GM19467 (cell line): Measurements from ENCODE around the gene SPATA31D4.
"Not testable (repeated sequence)": the region's sequence is repeated elsewhere in the genome, so short reads cannot be mapped to it uniquely, and the experiment has no call there.

Experiments used
- ATAC-seq: cut with Tn5 transposase; IDR thresholded peaks from one replicate; pipeline ENCODE4 v1.9.1; 2021; ENCODE audit warnings: mild to moderate bottlenecking, moderate library complexity; ENCODE audit not compliant: unreplicated experiment

SPATA31D4 gene

GRCh38 chr9:81928305-81928704 lies at the start of gene SPATA31D4:
Gene SPATA31D4 (plus strand): TSS chr9:81928428. CDS start chr9:81928514, 86 bp downstream.
- not testable (repeated sequence) for ATAC-seq

GRCh38 chr9:81878530-81878929 lies 49.7 kb upstream of the SPATA31D4 start:
- no peak for ATAC-seq

- no peak for ATAC-seq
Measured at GRCh38 chr9:81879501-81879916, 48.7 kb upstream of the SPATA31D4 start.

- ATAC-seq, result no peak
Measured at GRCh38 chr9:81885602-81886001, 42.6 kb upstream of the SPATA31D4 start.

GRCh38 chr9:81886665-81887064 lies 41.6 kb upstream of the SPATA31D4 start:
- no peak for ATAC-seq

- ATAC-seq, result no peak
Measured at GRCh38 chr9:81890104-81890503, 38.1 kb upstream of the SPATA31D4 start.

- ATAC-seq, result no peak
Measured at GRCh38 chr9:81892440-81892839, 35.8 kb upstream of the SPATA31D4 start.

- no peak for ATAC-seq
Measured at GRCh38 chr9:81893929-81894328, 34.3 kb upstream of the SPATA31D4 start.

- no peak for ATAC-seq
Measured at GRCh38 chr9:81894891-81895290, 33.3 kb upstream of the SPATA31D4 start.

- no peak for ATAC-seq
Measured at GRCh38 chr9:81896070-81896469, 32.2 kb upstream of the SPATA31D4 start.

GRCh38 chr9:81898851-81899250 lies 29.4 kb upstream of the SPATA31D4 start:
- no peak for ATAC-seq

GRCh38 chr9:81902196-81902595 lies 26.0 kb upstream of the SPATA31D4 start:
- no peak for ATAC-seq

- ATAC-seq, result no peak
Measured at GRCh38 chr9:81902626-81903025, 25.6 kb upstream of the SPATA31D4 start.

- ATAC-seq, result no peak
Measured at GRCh38 chr9:81906671-81907070, 21.6 kb upstream of the SPATA31D4 start.

GRCh38 chr9:81912135-81912534 lies 16.1 kb upstream of the SPATA31D4 start:
- no peak for ATAC-seq

GRCh38 chr9:81915801-81916505 lies 12.3 kb upstream of the SPATA31D4 start:
- no peak for ATAC-seq

GRCh38 chr9:81918507-81918906 lies 9.7 kb upstream of the SPATA31D4 start:
- ATAC-seq, result not testable (repeated sequence)

GRCh38 chr9:81930147-81930546 lies 1.9 kb downstream of the SPATA31D4 start:
- not testable (repeated sequence) for ATAC-seq

GRCh38 chr9:81933547-81933946 lies 5.3 kb downstream of the SPATA31D4 start:
- not testable (repeated sequence) for ATAC-seq

GRCh38 chr9:81943393-81943792 lies 15.2 kb downstream of the SPATA31D4 start, which contains the start of gene SPATA31D3:
Gene SPATA31D3 (plus strand): TSS chr9:81943500. CDS start chr9:81943586, 86 bp downstream.
- not testable (repeated sequence) for ATAC-seq

GRCh38 chr9:81948650-81949049 lies 20.4 kb downstream of the SPATA31D4 start:
- ATAC-seq, result not testable (repeated sequence)

GRCh38 chr9:81953096-81953495 lies 24.9 kb downstream of the SPATA31D4 start:
- no peak for ATAC-seq

- no peak for ATAC-seq
Measured at GRCh38 chr9:81955625-81956024, 27.4 kb downstream of the SPATA31D4 start.
